NOMO-1 treated with dmso at 0.1 percent for 144 hours (cell line): ENCODE results near the gene SSH2.
"Not testable (repeated sequence)": the region's sequence is repeated elsewhere in the genome, so short reads cannot be mapped to it uniquely, and the experiment has no call there.

Source experiments
- DNase-seq: peaks from one replicate; lab custom pipeline; 2025; ENCODE audit not compliant: unreplicated experiment; lab: John Stamatoyannopoulos, UW

Gene SSH2

GRCh38 chr17:29789196-29790170, 140.5 kb downstream of the SSH2 start:
- no peak for DNase-seq

GRCh38 chr17:29787995-29788394, 142.0 kb downstream of the SSH2 start:
- DNase-seq: no peak

GRCh38 chr17:29782917-29783316, 147.1 kb downstream of the SSH2 start:
- DNase-seq: no peak

GRCh38 chr17:29779812-29780190, 150.2 kb downstream of the SSH2 start:
- not testable (repeated sequence) for DNase-seq

- DNase-seq: peak; percentile 36
These were observed 150.8 kb downstream of the SSH2 start for GRCh38 chr17:29778956-29779811.

GRCh38 chr17:29777663-29778062, 152.4 kb downstream of the SSH2 start:
- no peak for DNase-seq

GRCh38 chr17:29776026-29776425, 154.0 kb downstream of the SSH2 start:
- DNase-seq: no peak

GRCh38 chr17:29772981-29773380, 157.0 kb downstream of the SSH2 start:
- DNase-seq: no peak

GRCh38 chr17:29771546-29771945, 158.5 kb downstream of the SSH2 start:
- no peak for DNase-seq

- no peak for DNase-seq
These were observed 160.8 kb downstream of the SSH2 start for GRCh38 chr17:29769225-29769624.

GRCh38 chr17:29766796-29767327, 163.2 kb downstream of the SSH2 start:
- DNase-seq: no peak

- no peak for DNase-seq
These were observed 165.3 kb downstream of the SSH2 start for GRCh38 chr17:29764748-29765147.

GRCh38 chr17:29764217-29764616, 165.8 kb downstream of the SSH2 start:
- DNase-seq: no peak

GRCh38 chr17:29763273-29763672, 166.8 kb downstream of the SSH2 start:
- DNase-seq: no peak

GRCh38 chr17:29761040-29761761, 168.8 kb downstream of the SSH2 start:
- DNase-seq: peak; percentile 90

- no peak for DNase-seq
These were observed 169.6 kb downstream of the SSH2 start for GRCh38 chr17:29760279-29761039.

- DNase-seq: no peak
These were observed 171.8 kb downstream of the SSH2 start for GRCh38 chr17:29758255-29758654.

- DNase-seq: no peak
These were observed 172.2 kb downstream of the SSH2 start for GRCh38 chr17:29757788-29758187.

- no peak for DNase-seq
These were observed 176.1 kb downstream of the SSH2 start for GRCh38 chr17:29753845-29754439.
